GM19328 (cell line): Measurements from ENCODE around the gene EZR.
"Not testable (repeated sequence)": the region's sequence is repeated elsewhere in the genome, so short reads cannot be mapped to it uniquely, and the experiment has no call there.

ENCODE experiments used
- ATAC-seq: cut with Tn5 transposase; IDR thresholded peaks from one replicate; pipeline ENCODE4 v1.9.1; 2021; ENCODE audit warnings: mild to moderate bottlenecking, moderate library complexity; ENCODE audit not compliant: unreplicated experiment

EZR gene

GRCh38 chr6:158799051-158799792 lies 19.9 kb downstream of the EZR start:
- no peak for ATAC-seq

DNA sequence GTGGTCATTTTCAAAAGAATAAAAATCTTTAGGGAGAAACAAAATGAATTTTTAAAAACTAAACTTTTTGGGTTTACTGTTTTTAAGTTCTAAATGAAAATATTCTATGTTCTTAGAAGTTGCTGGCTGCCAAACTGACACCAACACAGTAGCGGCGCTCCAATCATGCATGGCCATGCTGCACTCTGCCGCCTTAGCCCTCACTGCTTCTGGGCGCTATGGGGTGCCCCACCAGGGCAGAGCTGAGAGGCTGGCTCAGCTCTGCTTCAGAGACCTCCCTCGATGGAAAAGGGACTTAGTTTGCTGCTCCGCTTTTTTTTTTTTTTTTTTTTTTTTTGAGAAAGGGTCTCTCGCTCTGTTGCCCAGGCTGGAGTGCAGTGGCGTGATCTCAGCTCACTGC lies 20.9 kb downstream of the EZR start:
- ATAC-seq, result no peak

- no peak for ATAC-seq
Observed at GRCh38 chr6:158797331-158798310, 21.5 kb downstream of the EZR start.

GRCh38 chr6:158796353-158796752 lies 22.8 kb downstream of the EZR start:
- ATAC-seq, result no peak

- no peak for ATAC-seq
Observed at GRCh38 chr6:158795516-158795915, 23.7 kb downstream of the EZR start.

- ATAC-seq, result peak; percentile 67
Observed at GRCh38 chr6:158793432-158793831, 25.7 kb downstream of the EZR start.

DNA sequence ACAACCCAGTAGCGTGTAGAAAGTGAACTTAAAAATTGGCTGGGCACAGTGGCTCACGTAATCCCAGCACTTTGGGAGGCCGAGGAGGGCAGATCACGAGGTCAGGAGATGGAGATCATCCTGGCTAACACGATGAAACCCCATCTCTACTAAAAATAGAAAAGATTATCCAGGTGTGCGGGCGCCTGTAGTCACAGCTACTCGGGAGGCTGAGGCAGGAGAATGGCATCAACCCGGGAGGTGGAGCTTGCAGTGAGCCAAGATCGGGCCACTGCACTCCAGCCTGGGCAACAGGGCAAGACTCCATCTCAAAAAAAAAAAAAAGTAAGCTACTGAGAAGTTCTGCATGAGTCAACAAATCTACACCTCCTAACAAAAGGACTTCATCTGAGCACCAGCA lies 26.7 kb downstream of the EZR start:
- not testable (repeated sequence) for ATAC-seq

- ATAC-seq, result no peak
Observed at GRCh38 chr6:158791274-158791855, 27.8 kb downstream of the EZR start.

DNA sequence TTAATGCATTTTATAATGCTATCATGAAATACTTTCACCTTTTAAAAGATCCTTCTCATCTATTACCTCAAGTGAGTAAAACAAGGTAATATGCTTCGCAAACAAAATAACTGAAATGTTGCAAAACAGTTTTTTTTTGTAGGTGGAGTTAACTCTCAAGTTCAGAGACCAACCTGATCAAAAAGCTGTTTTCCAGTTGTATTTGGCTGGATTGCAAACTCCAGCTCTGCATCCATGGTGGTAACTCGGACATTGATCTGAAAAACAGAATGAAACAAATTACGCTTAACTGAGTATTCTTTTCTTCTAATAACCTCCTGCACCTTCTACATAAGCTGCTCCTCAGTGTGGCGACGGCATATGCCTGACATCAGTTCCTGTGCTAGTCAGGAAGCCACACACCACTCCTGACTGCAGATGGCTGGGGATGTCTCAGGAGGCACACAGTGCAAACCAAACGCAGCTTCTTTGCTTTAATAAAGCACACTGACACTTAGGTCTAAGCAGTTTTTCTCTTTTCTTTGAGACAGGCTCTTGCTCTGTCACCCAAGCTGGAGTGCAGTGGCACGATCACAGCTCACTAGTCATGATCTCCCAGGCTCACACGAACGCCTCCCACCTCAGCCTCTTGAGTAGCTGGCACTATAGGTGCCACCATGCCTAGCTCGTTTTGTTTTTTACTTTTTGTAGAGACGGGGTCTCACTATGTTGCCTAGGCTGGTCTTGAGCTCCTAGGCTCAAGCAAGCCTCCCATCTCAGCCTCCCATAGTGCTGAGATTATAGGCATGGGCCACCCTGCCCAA lies 29.9 kb downstream of the EZR start:
- ATAC-seq, result no peak

- ATAC-seq, result no peak
Observed at GRCh38 chr6:158787395-158787794, 31.8 kb downstream of the EZR start.

GRCh38 chr6:158786645-158787304 lies 32.4 kb downstream of the EZR start:
- no peak for ATAC-seq

- ATAC-seq, result no peak
Observed at GRCh38 chr6:158785036-158785435, 34.1 kb downstream of the EZR start.

GRCh38 chr6:158784505-158784904 lies 34.7 kb downstream of the EZR start:
- no peak for ATAC-seq

DNA sequence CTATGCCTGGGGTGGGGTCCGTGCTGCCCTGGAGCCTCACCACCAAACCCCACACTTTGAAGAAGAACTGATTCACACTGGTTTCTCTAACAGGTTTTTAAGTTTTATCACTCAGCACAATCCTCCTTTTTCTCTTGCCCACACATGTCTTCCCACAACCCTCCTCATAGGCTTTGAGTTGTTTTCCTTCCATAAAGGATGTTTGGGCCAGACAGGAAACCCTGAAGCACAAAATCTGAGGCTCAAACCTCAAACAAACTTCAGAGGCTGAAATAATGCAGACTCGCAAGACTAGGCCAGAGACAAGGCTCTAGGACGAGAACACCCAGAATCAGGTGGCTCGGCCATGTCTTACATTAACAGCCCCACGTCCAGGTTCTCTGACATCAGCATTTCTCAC lies 35.3 kb downstream of the EZR start:
- no peak for ATAC-seq

GRCh38 chr6:158783167-158783450 lies 36.1 kb downstream of the EZR start:
- ATAC-seq, result no peak

DNA sequence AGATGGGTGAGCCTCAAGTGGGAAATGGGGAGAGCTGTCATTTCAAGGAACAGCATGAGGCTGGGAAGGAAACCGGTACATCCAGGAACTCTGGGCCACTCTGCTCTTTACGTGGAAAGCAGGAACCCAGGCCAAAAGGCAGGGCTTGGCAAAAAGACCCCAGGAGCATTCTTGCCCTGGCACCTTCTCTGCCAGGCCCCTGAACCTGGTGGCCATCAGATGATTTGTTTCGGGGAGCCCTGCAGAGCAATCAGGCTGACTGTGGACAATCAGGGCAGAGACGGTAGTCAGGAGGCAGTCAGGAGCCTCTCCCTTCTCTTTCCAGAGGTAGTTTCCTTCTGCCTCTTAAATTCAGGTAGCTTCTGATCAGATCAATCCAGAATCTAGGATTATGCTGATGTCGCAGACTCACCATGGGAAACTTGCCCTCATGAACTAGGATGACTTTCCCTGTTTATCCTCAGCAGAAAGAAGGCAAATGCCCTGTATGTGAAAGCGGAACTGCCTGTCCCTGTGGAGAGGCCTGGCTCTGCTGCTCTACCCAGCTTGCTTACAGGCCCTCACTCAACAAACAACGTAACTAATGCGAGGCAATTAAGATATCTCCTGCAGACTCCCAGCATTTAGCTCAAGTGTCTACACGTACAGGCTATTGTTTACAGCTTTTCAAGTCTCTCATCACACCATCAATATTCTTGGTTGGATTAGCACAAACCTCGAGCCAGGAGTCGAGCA lies 36.6 kb downstream of the EZR start:
- no peak for ATAC-seq

- no peak for ATAC-seq
Observed at GRCh38 chr6:158781692-158782373, 37.3 kb downstream of the EZR start.

GRCh38 chr6:158780988-158781691 lies 38.0 kb downstream of the EZR start:
- ATAC-seq, result no peak
